Stomach (tissue), 9 donors: ENCODE data around the gene NPR3. TPM values are rescaled to one million over a fixed set of nuclear protein-coding genes. Genes with fewer than 3 reads are reported as not detected.

ENCODE experiments used
- DNase-seq, 2 donors: peaks; one replicate each; pipeline versions ENCODE4 v3.0.0 to v3.0.0-alpha.2; 2013 to 2019
- H3K27ac ChIP-seq, 5 donors: fragments of 200-600 bp in 4 of 5; sonication (generic) in 4 of 5; one replicate each; pipeline ENCODE4 v1.5.1; 2013 to 2019; ENCODE audit warnings: mild to moderate bottlenecking in 1 of 5, moderate library complexity in 1 of 5
- H3K27me3 ChIP-seq, 3 donors: fragments of 200-600 bp; sonication (generic); one replicate each; pipeline ENCODE4 v1.5.1; 2017 to 2019; ENCODE audit warnings: mixed run types in 1 of 3
- H3K36me3 ChIP-seq, 4 donors: fragments of 200-600 bp; sonication (generic); 1 replicate in 3 of 4; 2 replicates in 1 of 4; pipeline ENCODE4 v1.5.1; 2016 to 2019
- H3K4me1 ChIP-seq, 4 donors: fragments of 200-600 bp; sonication (generic); one replicate each; pipeline ENCODE4 v1.5.1; 2016 to 2019
- H3K4me3 ChIP-seq, 4 donors: fragments of 200-600 bp; sonication (generic) in 3 of 4; one replicate each; pipeline ENCODE4 v1.5.1; 2016 to 2019; ENCODE audit warnings: mild to moderate bottlenecking in 1 of 4
- H3K9me3 ChIP-seq, 4 donors: fragments of 200-600 bp; sonication (generic); one replicate each; pipeline ENCODE4 v1.5.1; 2016 to 2019
- CTCF ChIP-seq, 7 experiments: fragments of 450-650 bp in 4 of 7; fragments of 200-600 bp in 3 of 7; sonication (generic) in 3 of 7; IDR thresholded peaks; one replicate each; pipeline ENCODE4 v1.5.1; 2016 to 2019; ENCODE audit warnings: antibody characterized with exemption in 7 of 7, control low read depth in 2 of 7, mild to moderate bottlenecking in 1 of 7
- EP300 ChIP-seq: sonication (generic); formaldehyde crosslinking; IDR thresholded peaks from one replicate; pipeline ENCODE4 v1.6.1; 2017; ENCODE audit warnings: antibody characterized with exemption
- POLR2A ChIP-seq, 4 donors: fragments of 450-650 bp; IDR thresholded peaks; one replicate each; pipeline ENCODE4 v1.6.1; 2016; ENCODE audit warnings: antibody characterized with exemption in 4 of 4, control low read depth in 2 of 4, mild to moderate bottlenecking in 1 of 4, moderate library complexity in 1 of 4
- POLR2AphosphoS5 ChIP-seq, 3 donors: sonication (generic); formaldehyde crosslinking; IDR thresholded peaks; one replicate each; pipeline ENCODE4 v1.6.1; 2016; ENCODE audit warnings: antibody characterized with exemption in 3 of 3
- WGBS, 5 donors: extraction: QIAGEN DNeasy Blood & Tissue Kit in 3 of 5; methylation state at CpG; one replicate each; pipeline versions ENCODE4 v1.1.5 to v1.1.7; 2013 to 2018; 5-methylcytosine and 5-hydroxymethylcytosine counted together
- intact Hi-C: fragments of 100-400 bp; cut with DNase I; formaldehyde crosslinking; loops from one replicate; pipeline ENCODE4 v1.15.1; 2023; ENCODE audit warnings: low total_unique reads
- polyA plus RNA-seq, 3 donors: library from polyadenylated mRNA; stranded (reverse); fragments of 200-250 nt; gene quantifications; one replicate each; pipeline ENCODE4 v1.2.3, GENCODE V29; 2013
- total RNA-seq, 5 donors: library from RNA; depleted of rRNA; stranded (reverse); fragments of >200 nt; gene quantifications; one replicate each; pipeline versions ENCODE4 v1.1.0 to v1.2.3, GENCODE V29; 2014 to 2016
- donor health status: healthy with polysubstance abuse.
- donor health status: Bipolar disorder and iron deficiency.
- donor health status: healthy.

Gene NPR3
- total and polyA plus RNA-seq, 8 donors, result 0.25 to 15.8 (median 1.8) TPM; not detected in 2

GRCh38 chr5:32683125-32683524, 28.0 kb upstream of the NPR3 start:
- Histone ChIP-seq H3K4me3 (no peak overlapping the region), H3K4me1 (peaks cover 5 to 13% (median 10%) of the 10 kb centered on the region in 4 donors), H3K27ac (no peak overlapping the region), H3K27me3 (no peaks in the 10 kb centered on the region), H3K36me3 (no peaks in the 10 kb centered on the region), H3K9me3 (peaks cover 0 to 19% (median 12%) of the 10 kb centered on the region in 4 donors)
- DNase-seq, result no peak
- intact Hi-C loops, result no loop called here
- TF ChIP-seq POLR2AphosphoS5 (IDR thresholded peaks at IDR 0.05), result no peak
- no peak for TF ChIP-seq POLR2A (IDR thresholded peaks at IDR 0.05)
- no peak for TF ChIP-seq EP300
- no peak for TF ChIP-seq CTCF (IDR thresholded peaks at IDR 0.05)
- 19 to 23% (median 22%) methylated on average over 2 of the region's 2 CpGs for WGBS, 5 donors

- peaks cover 5 to 13% (median 10%) of the 10 kb centered on the region in 4 donors for H3K4me1 ChIP-seq
- no peak overlapping the region for H3K27ac ChIP-seq
- TF ChIP-seq POLR2A (IDR thresholded peaks at IDR 0.05) (no peak), EP300 (no peak), CTCF (IDR thresholded peaks at IDR 0.05) (no peak), POLR2AphosphoS5 (IDR thresholded peaks at IDR 0.05) (no peak)
- 95 to 100% (median 98%) methylated on average over 1 of the region's 1 CpG for WGBS, 5 donors
- H3K27me3 ChIP-seq, result no peaks in the 10 kb centered on the region
- intact Hi-C loops, result no loop called here
- H3K36me3 ChIP-seq, result no peaks in the 10 kb centered on the region
- no peak overlapping the region for H3K4me3 ChIP-seq
- peaks cover 0 to 19% (median 12%) of the 10 kb centered on the region in 4 donors for H3K9me3 ChIP-seq
- no peak for DNase-seq
Observed at GRCh38 chr5:32684260-32684659, 26.9 kb upstream of the NPR3 start.

- WGBS, 5 donors, result 37 to 52% (median 46%) methylated on average over 2 of the region's 2 CpGs
- intact Hi-C loops, result no loop called here
Observed at GRCh38 chr5:32686799-32687498, 24.2 kb upstream of the NPR3 start.

GRCh38 chr5:32687499-32687831, 23.7 kb upstream of the NPR3 start:
- Histone ChIP-seq H3K27ac (no peak overlapping the region), H3K4me1 (peaks cover 5 to 20% (median 10%) of the 10 kb centered on the region in 4 donors), H3K9me3 (peaks cover 0 to 19% (median 12%) of the 10 kb centered on the region in 4 donors), H3K36me3 (no peaks in the 10 kb centered on the region), H3K4me3 (no peak overlapping the region), H3K27me3 (no peaks in the 10 kb centered on the region)
- intact Hi-C loops, result no loop called here
- TF ChIP-seq POLR2AphosphoS5 (IDR thresholded peaks at IDR 0.05), result no peak
- no peak for TF ChIP-seq CTCF (IDR thresholded peaks at IDR 0.05)
- no peak for TF ChIP-seq EP300
- TF ChIP-seq POLR2A (IDR thresholded peaks at IDR 0.05), result no peak
- peak; percentile 64 to 72 for DNase-seq

More at GRCh38 chr5:32686799-32687498, 24.2 kb upstream of the NPR3 start:
- Histone ChIP-seq H3K4me3 (no peak overlapping the region), H3K36me3 (no peaks in the 10 kb centered on the region), H3K27me3 (no peaks in the 10 kb centered on the region), H3K9me3 (peaks cover 0 to 19% (median 12%) of the 10 kb centered on the region in 4 donors), H3K4me1 (peaks cover 5 to 18% (median 10%) of the 10 kb centered on the region in 4 donors), H3K27ac (no peak overlapping the region)
- DNase-seq, result peak in 1 of 2 donors; percentile 10
- TF ChIP-seq EP300, result no peak

GRCh38 chr5:32690153-32690552, 21.0 kb upstream of the NPR3 start:
- DNase-seq, result no peak
- Histone ChIP-seq H3K4me1 (peaks cover 5 to 20% (median 10%) of the 10 kb centered on the region in 4 donors), H3K4me3 (no peak overlapping the region), H3K36me3 (no peaks in the 10 kb centered on the region), H3K9me3 (no peaks in the 10 kb centered on the region), H3K27me3 (no peaks in the 10 kb centered on the region), H3K27ac (no peak overlapping the region)
- TF ChIP-seq EP300 (no peak), POLR2AphosphoS5 (IDR thresholded peaks at IDR 0.05) (no peak), POLR2A (IDR thresholded peaks at IDR 0.05) (no peak), CTCF (IDR thresholded peaks at IDR 0.05) (no peak)
- intact Hi-C loops, result no loop called here
- WGBS, 5 donors, result 60 to 77% (median 71%) methylated on average over 2 of the region's 2 CpGs
